Prostate gland (tissue), 2 donors: ENCODE measurements around the gene ZNF397. TPM values are rescaled to one million over a fixed set of nuclear protein-coding genes. Genes with fewer than 3 reads are reported as not detected.

Experiments used
- DNase-seq: peaks from one replicate; pipeline ENCODE4 v3.0.0-alpha.2; 2019; ENCODE audit warnings: low spot score
- H3K27ac ChIP-seq, 2 donors: fragments of 200-600 bp; sonication (generic); 2 replicates each; pipeline ENCODE4 v1.5.1; 2017 to 2019
- H3K27me3 ChIP-seq: fragments of 200-600 bp; sonication (generic); replicated peaks from 2 replicates; pipeline ENCODE4 v1.5.1; 2019; ENCODE audit not compliant: insufficient read depth
- H3K36me3 ChIP-seq, 2 donors: fragments of 200-600 bp; sonication (generic); 1 replicate in 1 of 2; 2 replicates in 1 of 2; pipeline versions ENCODE4 v1.5.1 to v1.8.1; 2017 to 2019
- H3K4me1 ChIP-seq: fragments of 200-600 bp; sonication (generic); replicated peaks from 2 replicates; pipeline ENCODE4 v1.5.1; 2019
- H3K4me3 ChIP-seq, 2 donors: fragments of 200-600 bp; sonication (generic); 2 replicates each; pipeline ENCODE4 v1.5.1; 2017 to 2019
- H3K9me3 ChIP-seq: fragments of 200-600 bp; sonication (generic); 2 replicates; pipeline ENCODE4 v1.5.1; 2017
- POLR2A ChIP-seq: fragments of 450-650 bp; IDR thresholded peaks from one replicate; pipeline ENCODE4 v1.6.1; 2016; ENCODE audit warnings: antibody characterized with exemption, mild to moderate bottlenecking
- POLR2AphosphoS5 ChIP-seq: sonication (generic); formaldehyde crosslinking; IDR thresholded peaks from one replicate; pipeline ENCODE4 v1.6.1; 2017; ENCODE audit warnings: antibody characterized with exemption
- WGBS: methylation state at CpG from one replicate; pipeline ENCODE4 v1.1.5; 2018; 5-methylcytosine and 5-hydroxymethylcytosine counted together
- intact Hi-C: fragments of 100-400 bp; cut with DNase I; formaldehyde crosslinking; loops from one replicate; pipeline ENCODE4 v1.14.2; 2022
- total RNA-seq, 2 donors: library from RNA; depleted of rRNA; stranded (reverse); fragments of >200 nt; gene quantifications; one replicate each; pipeline ENCODE4 v1.1.0, GENCODE V29; 2016
- TF ChIP-seq, protein P1 (sequence below), 4 experiments: fragments of 200-600 bp in 2 of 4; fragments of 450-650 bp in 2 of 4; sonication (generic) in 2 of 4; IDR thresholded peaks; 1 replicate in 3 of 4; 2 replicates in 1 of 4; pipeline ENCODE4 v1.5.1; 2016 to 2019; ENCODE audit warnings: antibody characterized with exemption in 4 of 4, mild to moderate bottlenecking in 2 of 4, moderate library complexity in 2 of 4

ZNF397 gene
- total RNA-seq, 2 donors from 2014 or later = 32.9 TPM

DNA sequence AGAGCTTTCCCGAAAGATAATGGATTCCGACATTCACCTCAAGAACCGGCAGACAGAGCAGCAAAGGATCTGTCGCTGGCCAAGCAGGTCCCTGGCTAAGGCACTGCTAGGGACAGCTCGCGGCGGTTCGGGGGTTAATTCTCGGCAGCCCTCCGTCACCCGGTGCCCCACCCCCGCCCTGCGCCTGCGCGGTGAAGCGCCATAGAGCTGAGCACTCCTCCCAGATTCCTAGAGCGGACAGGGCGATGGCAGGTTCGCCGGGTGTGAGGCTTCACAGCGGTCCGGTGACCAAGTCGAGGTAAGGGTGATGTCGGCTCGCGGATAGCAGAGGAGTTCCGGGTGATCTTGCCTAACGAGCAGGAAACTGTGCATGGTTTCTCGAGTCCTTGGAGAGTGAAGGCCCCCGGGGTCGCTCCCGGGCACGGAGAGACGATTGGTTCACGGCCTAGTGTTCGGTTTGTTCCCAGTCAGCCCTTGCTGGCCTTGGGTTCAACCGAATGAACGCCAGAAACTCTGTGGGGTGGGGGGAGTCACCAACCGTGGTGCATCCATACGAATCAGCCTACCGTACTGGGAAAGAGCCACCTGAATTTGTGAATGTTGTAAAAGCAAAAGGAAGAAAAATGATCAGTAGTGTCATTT is 49.4 kb downstream of the ZNF397 start, which contains the start of gene ZSCAN30:
TSS of gene ZSCAN30 (minus strand) at position 136 of the 642 bp plus-strand sequence. CDS start 25,877 bp downstream, outside the sequence.
- Histone ChIP-seq H3K27me3 (no peaks in the 10 kb centered on the region), H3K4me3 (peak within 1 kb of the TSS; percentile 53 to 66), H3K4me1 (no peaks in the 10 kb centered on the region), H3K27ac (peak within 1 kb of the TSS; percentile 80 to 87), H3K9me3 (no peaks in the 10 kb centered on the region), H3K36me3 (no peaks in the 10 kb centered on the region)
- peak; percentile 91 for DNase-seq
- under 1% methylated on average over 29 of the region's 41 CpGs for WGBS
- peak; percentile 65 for TF ChIP-seq POLR2A
- peak; percentile 91 for TF ChIP-seq POLR2AphosphoS5
- TF ChIP-seq, protein P1, sequence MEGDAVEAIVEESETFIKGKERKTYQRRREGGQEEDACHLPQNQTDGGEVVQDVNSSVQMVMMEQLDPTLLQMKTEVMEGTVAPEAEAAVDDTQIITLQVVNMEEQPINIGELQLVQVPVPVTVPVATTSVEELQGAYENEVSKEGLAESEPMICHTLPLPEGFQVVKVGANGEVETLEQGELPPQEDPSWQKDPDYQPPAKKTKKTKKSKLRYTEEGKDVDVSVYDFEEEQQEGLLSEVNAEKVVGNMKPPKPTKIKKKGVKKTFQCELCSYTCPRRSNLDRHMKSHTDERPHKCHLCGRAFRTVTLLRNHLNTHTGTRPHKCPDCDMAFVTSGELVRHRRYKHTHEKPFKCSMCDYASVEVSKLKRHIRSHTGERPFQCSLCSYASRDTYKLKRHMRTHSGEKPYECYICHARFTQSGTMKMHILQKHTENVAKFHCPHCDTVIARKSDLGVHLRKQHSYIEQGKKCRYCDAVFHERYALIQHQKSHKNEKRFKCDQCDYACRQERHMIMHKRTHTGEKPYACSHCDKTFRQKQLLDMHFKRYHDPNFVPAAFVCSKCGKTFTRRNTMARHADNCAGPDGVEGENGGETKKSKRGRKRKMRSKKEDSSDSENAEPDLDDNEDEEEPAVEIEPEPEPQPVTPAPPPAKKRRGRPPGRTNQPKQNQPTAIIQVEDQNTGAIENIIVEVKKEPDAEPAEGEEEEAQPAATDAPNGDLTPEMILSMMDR (IDR thresholded peaks at IDR 0.05) = no peak
- intact Hi-C loops = no loop called here

DNA sequence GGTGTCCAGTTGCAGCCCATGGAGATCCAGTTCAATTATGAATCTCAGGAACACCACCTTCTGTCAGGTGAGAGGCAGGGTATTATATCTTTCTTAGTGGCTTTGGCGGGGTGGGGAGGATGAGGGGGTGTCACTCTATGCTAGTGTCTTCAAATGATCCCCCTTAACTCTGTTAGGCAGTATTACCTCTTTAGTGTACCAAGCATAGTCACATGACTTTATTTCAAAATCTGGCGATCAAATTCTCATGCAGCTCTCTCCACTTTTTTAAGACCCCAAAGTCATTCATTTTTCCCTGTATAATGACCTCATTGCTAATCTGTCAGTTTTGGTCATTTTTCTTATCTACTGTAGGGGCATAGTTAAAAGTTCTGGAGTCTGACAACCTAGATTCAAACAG is 50.3 kb downstream of the ZNF397 start:
- peak overlapping the region in 1 of 2 donors; percentile 53 for H3K4me3 ChIP-seq
- no peaks in the 10 kb centered on the region for H3K4me1 ChIP-seq
- H3K36me3 ChIP-seq = no peaks in the 10 kb centered on the region
- no peak for DNase-seq
- intact Hi-C loops = no loop called here
- no peaks in the 10 kb centered on the region for H3K27me3 ChIP-seq
- TF ChIP-seq, protein P1 (IDR thresholded peaks at IDR 0.05) = no peak
- TF ChIP-seq POLR2A = no peak
- no peak for TF ChIP-seq POLR2AphosphoS5
- H3K27ac ChIP-seq = no peak overlapping the region
- WGBS = 77% methylated on average over 2 of the region's 2 CpGs
- no peaks in the 10 kb centered on the region for H3K9me3 ChIP-seq

DNA sequence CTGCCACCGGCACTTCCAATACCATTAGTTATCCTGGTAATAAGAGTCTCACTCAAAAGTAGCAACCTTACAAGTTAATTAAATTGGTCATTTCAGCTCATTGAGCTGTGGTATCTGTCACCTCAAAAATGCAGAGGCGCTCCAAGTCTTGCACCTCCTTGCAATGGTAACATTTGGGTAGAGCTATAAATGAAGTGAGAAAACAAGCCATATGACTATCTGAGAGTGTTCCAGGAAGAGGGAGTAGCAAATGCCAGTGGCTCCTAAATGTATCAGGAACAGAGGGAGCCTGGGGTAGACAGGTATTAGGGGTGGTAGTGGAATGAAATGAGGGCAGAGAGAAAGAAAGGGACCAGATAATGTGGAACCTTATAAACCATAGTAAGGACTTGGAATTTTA is 55.2 kb downstream of the ZNF397 start:
- Histone ChIP-seq H3K27ac (no peak overlapping the region), H3K9me3 (no peaks in the 10 kb centered on the region), H3K36me3 (no peaks in the 10 kb centered on the region), H3K4me1 (no peaks in the 10 kb centered on the region), H3K27me3 (no peaks in the 10 kb centered on the region), H3K4me3 (no peak overlapping the region)
- intact Hi-C loops = no loop called here
- no peak for DNase-seq
- WGBS = 96% methylated on average over 2 of the region's 2 CpGs
- TF ChIP-seq POLR2A (no peak), POLR2AphosphoS5 (no peak)
- TF ChIP-seq, protein P1 (IDR thresholded peaks at IDR 0.05) = no peak

DNA sequence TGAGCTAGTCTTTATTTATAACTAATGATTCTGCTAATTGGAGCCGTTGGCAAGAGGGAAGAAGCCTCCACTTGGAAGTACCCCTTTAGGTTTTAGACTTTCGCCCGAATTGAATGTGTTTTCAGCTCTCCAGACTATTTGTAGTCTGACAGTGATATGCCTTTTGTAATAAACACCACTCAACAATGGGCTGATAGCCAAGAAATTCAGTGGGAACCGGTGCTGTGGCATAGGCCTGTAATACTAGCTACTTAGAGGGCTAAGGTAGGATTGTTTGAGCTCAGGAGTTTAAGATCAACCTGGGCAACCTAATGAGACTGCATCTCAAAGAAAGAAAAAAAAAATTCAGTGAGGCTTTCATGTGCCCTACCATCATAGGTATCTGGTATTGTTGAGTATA is 62.8 kb downstream of the ZNF397 start:
- no peak overlapping the region for H3K4me3 ChIP-seq
- no peaks in the 10 kb centered on the region for H3K27me3 ChIP-seq
- no peaks in the 10 kb centered on the region for H3K4me1 ChIP-seq
- WGBS = 96% methylated on average over 4 of the region's 4 CpGs
- intact Hi-C loops = no loop called here
- no peak overlapping the region for H3K27ac ChIP-seq
- no peaks in the 10 kb centered on the region for H3K36me3 ChIP-seq
- no peaks in the 10 kb centered on the region for H3K9me3 ChIP-seq
- TF ChIP-seq POLR2AphosphoS5 (no peak), POLR2A (no peak)
- TF ChIP-seq, protein P1 (IDR thresholded peaks at IDR 0.05) = no peak
- no peak for DNase-seq
